H7 (cell line): ENCODE measurements around the gene C2orf78. TPM values are rescaled to one million over a fixed set of nuclear protein-coding genes. Genes with fewer than 3 reads are reported as not detected.
"Not testable (repeated sequence)": the region's sequence is repeated elsewhere in the genome, so short reads cannot be mapped to it uniquely, and the experiment has no call there.

ENCODE experiments used
- DNase-seq: peaks from one replicate; pipeline ENCODE4 v3.0.0; 2012
- H3K27me3 ChIP-seq: 2 replicates; pipeline ENCODE4 v1.6.0; 2011; ENCODE audit warnings: mild to moderate bottlenecking, low read length; ENCODE audit not compliant: control insufficient read depth, insufficient read depth
- H3K36me3 ChIP-seq: replicated peaks from 2 replicates; pipeline ENCODE4 v1.5.1; 2011; ENCODE audit warnings: low read length; ENCODE audit not compliant: control insufficient read depth, insufficient read depth
- H3K4me3 ChIP-seq: 2 replicates; pipeline ENCODE4 v1.5.1; 2011; ENCODE audit warnings: low read depth, mild to moderate bottlenecking, control low read depth, low read length, moderate library complexity; ENCODE audit not compliant: insufficient read depth
- total RNA-seq: library from RNA; depleted of rRNA; stranded (reverse); fragments of >200 nt; shearing (Covaris generic); gene quantifications from 2 replicates; pipeline ENCODE4 v1.2.3, GENCODE V29; 2014; rRNA removed

The C2orf78 gene, protein sequence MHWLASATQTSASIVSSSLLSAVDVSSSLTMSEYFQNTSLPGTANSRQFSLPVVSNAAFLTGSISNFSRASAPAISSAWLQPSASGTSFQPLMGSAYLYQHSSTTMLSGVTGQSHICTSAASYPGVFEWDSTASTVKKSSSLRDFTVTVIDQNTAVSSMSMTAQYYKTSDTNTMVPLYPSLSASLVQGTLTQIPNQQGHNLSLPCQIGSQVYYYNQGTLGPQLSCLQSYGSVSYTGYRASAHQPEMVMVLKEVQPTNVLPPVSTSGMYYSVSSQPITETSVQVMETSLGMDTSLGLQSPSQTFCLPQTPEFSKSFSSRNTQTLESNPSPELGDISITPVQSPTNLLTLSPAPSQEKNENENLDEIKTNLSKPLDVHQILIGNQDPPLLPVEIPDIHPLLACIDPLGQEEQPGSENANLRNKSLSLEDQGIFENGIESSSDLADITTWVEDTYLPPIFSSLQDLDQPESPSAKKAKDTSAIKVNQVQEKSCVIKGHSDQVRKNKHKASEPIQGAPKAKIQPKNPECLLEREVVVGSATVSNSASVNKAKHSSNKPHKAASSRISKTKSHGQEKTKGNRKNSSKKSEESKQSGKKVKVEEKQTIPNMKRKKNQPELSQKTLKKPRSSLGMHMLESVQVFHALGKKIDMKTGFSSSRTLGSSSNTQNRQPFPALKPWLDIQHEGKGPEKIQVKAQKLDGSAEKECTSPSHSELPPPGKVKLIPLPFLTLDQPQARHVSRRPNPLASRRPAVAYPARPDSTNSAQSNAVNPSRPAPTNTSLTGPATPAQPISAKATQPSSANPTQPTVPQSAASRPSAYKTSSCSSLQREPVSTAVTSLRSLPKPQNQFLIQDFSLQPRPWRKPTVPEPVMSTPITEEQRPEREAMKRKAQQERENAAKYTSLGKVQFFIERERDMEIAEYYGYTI
- 0.15 TPM in 1 of 2 replicates, not detected in the other for total RNA-seq

DNA sequence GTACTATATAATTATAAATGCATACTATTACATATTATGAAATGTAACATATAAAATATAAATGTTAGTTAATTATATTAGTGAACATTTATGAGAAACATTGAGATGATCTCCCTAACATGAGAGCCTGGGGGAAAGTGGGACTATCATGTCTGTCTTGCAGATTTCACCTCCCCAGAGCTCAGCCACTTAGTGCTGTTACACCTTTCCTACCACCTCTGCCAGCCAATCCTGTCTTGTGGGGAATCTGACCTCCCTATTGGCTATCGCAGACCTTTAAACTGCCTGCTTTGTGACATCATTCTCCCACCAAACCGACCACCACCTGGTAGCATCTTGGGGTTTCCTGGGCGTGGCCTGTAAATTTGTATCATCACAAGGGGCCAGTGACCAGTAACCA lies at the start of gene C2orf78:
Gene C2orf78 (plus strand): TSS at position 301 of the 400 bp plus-strand sequence. CDS start 127 bp downstream, outside the sequence.
- H3K36me3 ChIP-seq, H3K27me3 ChIP-seq, H3K4me3 ChIP-seq, DNase-seq: not testable (repeated sequence)

DNA sequence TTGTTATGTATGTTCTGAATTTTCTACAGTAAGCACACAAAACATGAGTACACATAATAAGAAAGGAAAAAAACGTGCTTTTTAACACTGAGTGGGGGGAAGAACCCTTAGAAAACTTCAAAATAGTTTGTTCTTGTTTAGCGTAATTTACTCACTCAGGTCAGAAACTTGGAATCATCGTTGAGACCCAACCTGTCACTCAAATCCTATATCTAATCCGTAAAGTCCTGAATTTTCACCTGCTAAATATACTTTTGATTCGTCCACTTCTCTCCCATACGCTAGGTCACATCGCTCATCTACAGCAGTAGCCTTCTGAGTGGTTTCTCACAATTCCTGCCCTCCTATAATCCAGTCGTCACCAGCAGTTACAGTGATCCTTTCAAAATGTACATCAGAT lies 47.6 kb upstream of the C2orf78 start:
- DNase-seq = no peak

DNA sequence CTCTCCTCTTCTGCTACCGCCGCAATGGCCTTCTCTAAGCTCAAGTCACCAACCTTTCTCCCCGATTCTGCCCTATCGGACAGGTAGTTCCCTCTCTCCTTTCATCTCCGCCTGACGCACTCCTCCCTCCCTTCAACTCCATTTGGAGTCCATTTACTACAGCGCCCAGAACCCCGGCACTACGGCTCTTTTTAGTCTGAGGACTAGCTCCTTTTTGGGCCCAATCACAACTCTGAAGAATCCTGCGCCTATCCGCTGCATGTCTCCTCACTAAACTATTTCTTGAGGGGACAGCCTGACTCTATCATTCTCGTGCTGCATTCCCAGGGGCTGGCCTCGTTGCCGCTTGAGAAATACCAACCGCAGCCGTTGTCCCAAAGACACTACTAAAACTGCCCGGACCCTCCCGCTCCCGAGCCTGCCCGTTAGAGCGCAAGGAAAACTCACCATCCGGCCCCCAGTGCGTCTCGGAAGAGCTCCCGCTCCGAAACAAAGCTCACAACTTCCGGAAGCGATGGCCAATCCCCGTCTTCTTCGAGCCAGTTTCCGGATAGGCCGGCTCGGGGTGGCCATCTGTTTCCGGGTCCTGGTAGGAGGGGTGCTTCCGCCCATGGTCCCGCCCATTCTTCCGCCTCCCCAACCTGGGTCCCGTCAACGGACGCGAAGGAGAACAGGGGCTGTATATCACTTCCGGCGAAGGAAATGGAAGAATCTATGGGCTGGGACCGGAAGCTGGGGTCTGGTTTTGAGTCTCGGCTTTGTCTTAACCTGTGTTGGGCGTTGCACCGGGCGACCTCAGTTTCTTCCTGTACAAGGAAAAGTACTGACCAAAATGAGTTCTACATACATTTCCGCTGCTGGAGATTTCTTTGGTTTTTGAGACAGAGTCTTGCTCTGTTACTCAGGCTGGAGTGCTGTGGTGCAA lies 46.9 kb upstream of the C2orf78 start, which contains the start of gene TPRKB:
Gene TPRKB (minus strand): TSS at position 491 of the 925 bp plus-strand sequence. CDS start 2,776 bp downstream, outside the sequence.
- DNase-seq = peak; percentile 95
- Histone ChIP-seq H3K4me3 (peak within 1 kb of the TSS; percentile 70), H3K36me3 (no peaks in the 10 kb centered on the region; the same call in none of the 2 replicates), H3K27me3 (peaks cover 5% of the 10 kb centered on the region)

More for the DNA sequence above, 47.6 kb upstream of the C2orf78 start:
- Histone ChIP-seq H3K27me3 (peaks cover 5% of the 10 kb centered on the region), H3K4me3 (peak overlapping the region; percentile 70), H3K36me3 (peaks cover 2% of the 10 kb centered on the region)

DNA sequence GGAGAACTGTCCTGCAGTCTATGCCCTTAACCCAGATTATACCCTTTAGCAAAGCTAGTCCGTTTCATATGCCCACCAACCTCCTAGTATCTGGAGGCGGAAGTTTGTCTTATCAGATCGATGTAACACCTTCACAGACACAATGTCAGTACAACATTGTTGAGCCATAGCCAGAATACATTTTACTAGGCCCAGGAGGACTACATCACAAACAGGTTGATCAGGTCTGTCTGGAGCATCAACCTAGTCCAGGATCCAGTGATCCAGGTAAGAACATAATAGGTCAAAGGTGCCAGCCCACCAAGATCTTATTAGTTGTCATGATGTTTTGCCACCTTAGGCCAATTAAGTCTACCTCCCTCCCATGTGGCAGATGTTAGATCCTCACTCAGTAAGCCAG lies 44.9 kb upstream of the C2orf78 start:
- H3K4me3 ChIP-seq = no peak overlapping the region
- no peak for DNase-seq
- H3K27me3 ChIP-seq = peaks cover 5% of the 10 kb centered on the region
- H3K36me3 ChIP-seq = no peaks in the 10 kb centered on the region; the same call in 1 of the 2 replicates

DNA sequence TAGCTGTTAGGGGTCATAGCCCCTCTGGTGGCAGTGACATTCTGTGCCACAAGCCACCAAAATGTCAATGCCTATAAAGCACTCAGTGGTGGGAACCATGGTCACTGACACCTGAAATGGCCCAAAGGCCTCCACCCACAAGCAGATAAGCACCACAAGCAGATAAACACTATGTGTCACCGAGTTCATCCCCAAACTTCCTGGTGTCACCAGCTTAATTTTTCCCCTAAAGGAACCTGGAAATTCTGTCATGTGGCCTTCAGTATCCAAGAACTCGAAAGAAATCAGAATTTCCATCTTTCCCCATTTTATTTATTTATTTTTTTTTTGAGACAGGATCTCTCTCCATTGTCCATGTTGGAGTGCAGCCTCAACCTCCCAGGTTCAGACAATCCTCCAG lies 43.2 kb upstream of the C2orf78 start:
- Histone ChIP-seq H3K4me3 (no peak overlapping the region), H3K27me3 (peaks cover 5% of the 10 kb centered on the region)

DNA sequence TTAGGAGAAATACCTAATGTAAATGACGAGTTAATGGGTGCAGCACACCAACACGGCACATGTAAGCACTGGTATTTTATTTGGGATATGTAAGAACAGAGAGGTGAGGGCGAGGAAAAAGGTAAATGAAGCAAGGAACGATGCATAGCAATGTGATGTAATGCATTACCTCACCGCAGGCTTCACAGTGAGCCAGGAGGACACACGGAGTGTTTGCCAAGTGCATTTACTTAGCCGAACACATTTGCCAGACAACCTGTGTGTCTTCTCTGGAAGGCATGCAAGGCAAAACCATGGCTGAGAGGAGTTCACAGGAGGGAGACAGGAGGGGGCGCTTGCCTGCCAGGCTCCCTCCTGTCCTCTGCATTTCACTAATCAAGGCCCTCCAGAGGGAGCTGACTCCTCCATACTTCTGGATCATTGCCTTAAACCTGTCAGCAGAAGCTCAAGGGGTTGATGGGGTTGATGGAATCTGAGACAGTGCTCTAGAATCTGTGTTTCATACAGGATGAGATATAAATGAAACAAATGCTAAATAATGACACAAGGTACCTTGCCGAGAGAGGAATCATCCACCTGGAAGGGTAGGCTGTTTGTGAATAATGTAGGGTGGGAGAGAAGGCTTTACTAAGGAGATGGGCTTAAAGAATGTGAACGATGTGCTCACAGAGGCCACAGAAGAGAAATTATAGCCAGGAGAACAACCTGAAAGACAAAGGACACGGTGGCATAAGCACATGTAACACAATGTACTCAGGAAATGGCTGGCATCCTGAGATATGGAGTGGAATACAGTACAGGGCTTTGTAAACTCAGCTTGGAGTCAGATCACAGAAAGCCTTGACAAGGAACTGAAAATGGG lies 37.7 kb upstream of the C2orf78 start:
- Histone ChIP-seq H3K4me3 (no peak overlapping the region), H3K36me3 (peaks cover 2% of the 10 kb centered on the region), H3K27me3 (no peaks in the 10 kb centered on the region; the same call in 1 of the 2 replicates)
- peak; percentile 31 for DNase-seq

More for the DNA sequence above, 43.2 kb upstream of the C2orf78 start:
- H3K36me3 ChIP-seq = no peaks in the 10 kb centered on the region; the same call in 1 of the 2 replicates
- no peak for DNase-seq

DNA sequence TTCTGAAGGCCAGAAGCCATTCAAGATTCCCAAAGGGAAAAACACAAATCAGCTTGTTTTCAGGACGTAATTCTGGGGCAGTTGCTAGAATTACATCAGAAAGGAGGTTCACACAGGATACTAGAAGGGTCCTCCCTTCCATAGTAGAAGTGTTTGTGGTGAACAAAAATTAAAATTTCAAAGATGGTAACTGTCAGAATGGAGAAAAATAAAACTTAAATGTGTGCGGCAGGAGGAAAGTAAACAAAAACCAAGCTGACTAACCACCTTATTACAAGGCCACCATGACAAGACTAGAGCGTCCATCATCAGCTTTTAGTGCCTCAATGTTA lies 37.1 kb upstream of the C2orf78 start:
- Histone ChIP-seq H3K36me3 (peaks cover 2% of the 10 kb centered on the region), H3K27me3 (no peaks in the 10 kb centered on the region; the same call in 1 of the 2 replicates), H3K4me3 (no peak overlapping the region)
- no peak for DNase-seq

DNA sequence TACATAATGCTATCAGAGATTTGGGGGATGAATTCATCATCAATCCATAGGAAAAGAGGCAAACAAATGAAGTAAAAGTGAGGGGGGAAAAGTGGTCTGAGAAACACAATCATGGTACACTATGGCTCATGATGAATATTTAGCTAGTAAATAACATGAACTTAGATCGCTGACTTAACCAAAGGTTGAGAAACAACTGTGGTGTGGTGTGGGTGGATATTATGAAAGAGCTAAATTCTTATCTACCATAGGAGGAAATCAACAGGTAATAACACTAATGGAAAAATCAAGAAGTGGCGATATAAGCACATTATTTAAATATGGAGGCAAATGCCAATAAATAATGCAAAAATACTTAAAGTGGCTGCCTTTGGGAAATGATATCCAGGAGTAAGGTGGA lies 34.7 kb upstream of the C2orf78 start:
- H3K27me3 ChIP-seq = no peaks in the 10 kb centered on the region
- DNase-seq = no peak
- H3K36me3 ChIP-seq = peaks cover 2% of the 10 kb centered on the region
- H3K4me3 ChIP-seq = no peak overlapping the region

DNA sequence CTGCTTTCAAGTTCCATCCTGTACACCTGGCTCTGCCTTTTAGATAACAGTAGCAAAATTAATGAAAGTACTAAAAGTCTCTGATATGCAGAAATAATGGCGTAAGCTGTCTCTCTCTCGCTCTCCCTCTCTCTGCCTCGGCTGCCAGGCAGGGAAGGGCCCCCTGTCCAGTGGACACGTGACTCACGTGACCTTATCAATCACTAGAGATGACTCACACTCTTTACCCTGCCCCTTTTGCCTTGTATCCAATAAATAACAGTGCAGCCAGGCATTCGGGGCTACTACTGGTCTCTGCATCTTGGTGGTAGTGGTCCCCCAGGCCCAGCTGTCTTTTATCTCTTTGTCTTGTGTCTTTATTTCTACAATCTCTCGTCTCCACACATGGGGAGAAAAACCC lies 29.7 kb upstream of the C2orf78 start:
- H3K27me3 ChIP-seq, DNase-seq, H3K4me3 ChIP-seq, H3K36me3 ChIP-seq: not testable (repeated sequence)

DNA sequence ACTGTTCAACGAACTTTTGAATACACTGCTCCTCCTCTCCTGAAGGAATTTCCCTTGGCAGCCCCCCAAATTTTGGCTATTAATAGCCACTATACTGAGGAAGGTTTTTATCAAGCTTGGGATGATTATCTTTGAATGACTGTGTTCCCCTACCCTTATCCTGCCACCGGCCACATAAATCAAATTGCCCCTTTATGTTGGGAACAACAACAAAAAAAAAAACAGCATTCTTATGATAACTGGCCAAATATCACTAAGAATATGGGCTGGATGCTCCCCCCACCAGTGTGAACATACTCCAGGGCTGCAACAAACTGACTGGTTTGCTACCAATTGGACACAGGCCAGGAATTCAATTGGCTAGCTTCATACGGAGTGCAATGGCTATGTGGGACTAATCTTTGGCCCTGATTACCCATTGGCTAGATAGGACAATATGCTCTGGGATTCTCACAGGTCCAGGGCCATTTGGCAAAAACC lies 24.7 kb upstream of the C2orf78 start:
- no peaks in the 10 kb centered on the region for H3K27me3 ChIP-seq
- no peak for DNase-seq
- H3K36me3 ChIP-seq = peaks cover 8% of the 10 kb centered on the region
- H3K4me3 ChIP-seq = no peak overlapping the region

DNA sequence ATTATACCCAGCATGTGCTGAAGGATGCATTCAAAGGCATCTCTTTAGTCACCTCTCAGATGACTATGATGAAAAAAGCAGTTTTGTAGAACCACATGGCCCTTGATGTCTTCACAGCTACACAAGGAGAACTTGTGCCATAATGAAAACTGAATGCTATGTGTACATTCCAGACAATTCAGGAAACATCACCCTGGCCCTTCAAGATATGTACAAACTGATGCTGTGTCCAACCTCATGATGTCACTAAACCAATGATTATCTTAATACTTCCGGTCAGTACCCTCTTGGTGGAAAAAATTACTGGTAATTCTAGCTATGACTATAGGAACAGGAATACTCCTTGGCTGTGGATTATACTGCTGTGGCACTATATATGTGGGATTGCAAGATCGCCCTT lies 24.1 kb upstream of the C2orf78 start:
- DNase-seq = no peak
- Histone ChIP-seq H3K27me3 (no peaks in the 10 kb centered on the region), H3K36me3 (peaks cover 8% of the 10 kb centered on the region), H3K4me3 (no peak overlapping the region)

DNA sequence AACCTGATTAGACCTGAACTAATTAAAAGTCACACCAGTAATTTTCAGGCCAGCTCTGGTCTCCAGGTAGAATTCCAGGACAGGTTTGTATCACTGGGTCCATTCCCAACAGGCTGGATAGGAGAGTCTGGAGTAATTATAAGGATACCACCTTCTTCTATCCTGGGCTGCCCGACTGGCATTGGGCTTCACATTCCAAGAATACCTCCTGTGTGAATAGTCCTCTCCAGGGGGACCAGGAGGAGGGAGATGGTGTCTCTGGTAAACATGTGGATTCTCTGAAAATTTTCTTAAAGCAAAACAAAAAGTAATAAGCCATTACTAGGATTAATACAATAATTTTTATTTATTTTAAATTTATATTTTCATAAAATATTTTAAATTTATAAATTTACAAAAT lies 21.4 kb upstream of the C2orf78 start:
- H3K36me3 ChIP-seq = peaks cover 10% of the 10 kb centered on the region

DNA sequence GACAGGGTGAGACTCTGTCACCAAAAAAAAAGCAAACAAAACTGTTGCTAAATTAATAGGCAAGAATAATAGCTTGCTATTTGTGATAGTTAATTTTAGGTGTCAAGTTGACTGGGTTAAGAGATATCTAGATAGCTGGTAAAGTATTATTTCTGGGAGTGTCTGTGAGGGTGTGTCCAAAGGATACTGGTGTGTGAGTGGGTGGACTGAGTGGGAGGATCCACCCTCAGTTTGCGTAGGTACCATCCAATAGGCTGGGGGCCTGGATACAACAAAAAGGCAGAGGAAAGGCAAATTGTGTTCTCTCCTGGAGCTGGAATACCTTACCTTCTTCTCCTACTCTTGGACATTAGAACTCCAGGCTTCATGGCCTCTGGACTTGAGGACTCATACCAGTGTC lies 19.0 kb upstream of the C2orf78 start:
- DNase-seq = no peak
- H3K36me3 ChIP-seq = peaks cover 13% of the 10 kb centered on the region
- H3K4me3 ChIP-seq = no peak overlapping the region
- H3K27me3 ChIP-seq = no peaks in the 10 kb centered on the region

More for the DNA sequence above, 21.4 kb upstream of the C2orf78 start:
- H3K27me3 ChIP-seq = no peaks in the 10 kb centered on the region
- DNase-seq = no peak
- H3K4me3 ChIP-seq = no peak overlapping the region
